Activated B cell treated with CpG ODN at 0.5 μM for 24 hours (primary cell): ENCODE results near the gene TKFC. TPM values are rescaled to one million over a fixed set of nuclear protein-coding genes. Genes with fewer than 3 reads are reported as not detected.

Experiments
- ATAC-seq: fragments of 200-7000 bp; cut with Tn5 transposase; one replicate; pipeline ENCODE4 v1.10.0; 2021; ENCODE audit warnings: low read depth, mild to moderate bottlenecking, moderate library complexity
- CTCF ChIA-PET: fragments of 350-600 bp; sonication (Branson Sonifier 250); formaldehyde crosslinking; loops from one replicate; lab custom pipeline; 2021; ENCODE audit warnings: antibody characterized with exemption; lab: Charles Lee
- POLR2A ChIA-PET: fragments of 350-600 bp; sonication (Branson Sonifier 250); formaldehyde crosslinking; loops from one replicate; lab custom pipeline; 2021; ENCODE audit warnings: antibody characterized with exemption; lab: Charles Lee
- DNase-seq: peaks from one replicate; pipeline ENCODE4 v3.0.0; 2022
- H3K27ac Mint-ChIP-seq: one replicate; pipeline ENCODE4 v1.8.0; 2020; ENCODE audit warnings: mixed read lengths
- H3K27me3 Mint-ChIP-seq: one replicate; pipeline ENCODE4 v1.8.0; 2021; ENCODE audit warnings: mixed read lengths
- H3K36me3 Mint-ChIP-seq: one replicate; pipeline ENCODE4 v1.8.0; 2021; ENCODE audit warnings: low read depth, mixed read lengths
- H3K4me1 Mint-ChIP-seq: one replicate; pipeline ENCODE4 v1.8.0; 2021; ENCODE audit warnings: mixed read lengths
- H3K4me3 Mint-ChIP-seq: one replicate; pipeline ENCODE4 v1.8.0; 2020; ENCODE audit warnings: mild to moderate bottlenecking, mixed read lengths
- H3K9me3 Mint-ChIP-seq: one replicate; pipeline ENCODE4 v1.8.0; 2020; ENCODE audit warnings: mixed read lengths
- intact Hi-C: fragments of 100-400 bp; cut with micrococcal nuclease; formaldehyde crosslinking; loops from one replicate; pipeline ENCODE4 v1.15.1; 2024
- total RNA-seq: library from RNA; stranded (reverse); gene quantifications from 2 replicates; pipeline ENCODE4 v1.2.3, GENCODE V29; 2022
- TF ChIP-seq, protein P1 (sequence below): fragments of 200-600 bp; IDR thresholded peaks from one replicate; pipeline ENCODE4 v1.8.0; 2022; ENCODE audit warnings: antibody characterized with exemption, mild to moderate bottlenecking

The TKFC gene
- total RNA-seq, 1 donor from 2014 or later, result 63.9 TPM

- H3K4me3 Mint-ChIP-seq, result no peak overlapping the region
- no peaks in the 10 kb centered on the region for H3K9me3 Mint-ChIP-seq
- intact Hi-C loops, result no loop called here
- ATAC-seq (no peak), DNase-seq (no peak)
- TF ChIP-seq, protein P1, sequence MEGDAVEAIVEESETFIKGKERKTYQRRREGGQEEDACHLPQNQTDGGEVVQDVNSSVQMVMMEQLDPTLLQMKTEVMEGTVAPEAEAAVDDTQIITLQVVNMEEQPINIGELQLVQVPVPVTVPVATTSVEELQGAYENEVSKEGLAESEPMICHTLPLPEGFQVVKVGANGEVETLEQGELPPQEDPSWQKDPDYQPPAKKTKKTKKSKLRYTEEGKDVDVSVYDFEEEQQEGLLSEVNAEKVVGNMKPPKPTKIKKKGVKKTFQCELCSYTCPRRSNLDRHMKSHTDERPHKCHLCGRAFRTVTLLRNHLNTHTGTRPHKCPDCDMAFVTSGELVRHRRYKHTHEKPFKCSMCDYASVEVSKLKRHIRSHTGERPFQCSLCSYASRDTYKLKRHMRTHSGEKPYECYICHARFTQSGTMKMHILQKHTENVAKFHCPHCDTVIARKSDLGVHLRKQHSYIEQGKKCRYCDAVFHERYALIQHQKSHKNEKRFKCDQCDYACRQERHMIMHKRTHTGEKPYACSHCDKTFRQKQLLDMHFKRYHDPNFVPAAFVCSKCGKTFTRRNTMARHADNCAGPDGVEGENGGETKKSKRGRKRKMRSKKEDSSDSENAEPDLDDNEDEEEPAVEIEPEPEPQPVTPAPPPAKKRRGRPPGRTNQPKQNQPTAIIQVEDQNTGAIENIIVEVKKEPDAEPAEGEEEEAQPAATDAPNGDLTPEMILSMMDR, result no peak
- ChIA-PET POLR2A (interaction anchor here (0.6 to 1.4 kb wide), 3 partner anchors 11 to 14 kb away, joined by 5 to 7 read pairs (median 6); partner anchors contain the start of genes CYB561A3 and TMEM138), CTCF (interaction anchor here (1.8 kb wide), 1 partner anchor 13 kb away, joined by 5 read pairs; no protein-coding TSS in a partner anchor)
- H3K27me3 Mint-ChIP-seq, result no peaks in the 10 kb centered on the region
- peaks cover 57% of the 10 kb centered on the region for H3K36me3 Mint-ChIP-seq
- H3K27ac Mint-ChIP-seq, result no peak overlapping the region
- peaks cover 3% of the 10 kb centered on the region for H3K4me1 Mint-ChIP-seq
Observed at GRCh38 chr11:61372659-61373420, 39.8 kb downstream of the TKFC start.

DNA sequence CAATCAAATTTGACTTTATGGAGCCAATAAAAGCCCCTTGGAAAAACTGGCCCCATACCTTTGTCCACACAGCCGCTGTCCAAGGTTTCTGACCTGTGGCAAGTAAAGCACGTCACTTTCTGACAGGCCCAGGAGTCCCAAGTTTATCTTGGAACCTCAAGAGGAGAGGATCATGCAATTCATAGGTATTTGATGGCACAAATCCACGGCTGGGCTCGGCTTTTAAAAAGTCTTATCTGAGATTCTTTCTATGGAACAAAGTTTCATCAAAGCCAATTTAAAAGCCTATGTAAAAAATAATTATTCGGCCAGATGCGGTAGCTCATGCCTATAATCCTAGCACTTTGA, 42.7 kb downstream of the TKFC start:
- ChIA-PET POLR2A (interaction anchor here (2.3 kb wide), 1 partner anchor 13 kb away, joined by 6 read pairs; the partner anchor contains the start of genes CYB561A3 and TMEM138), CTCF (interaction anchor here (0.6 kb wide), 1 partner anchor 9 kb away, joined by 3 read pairs; no protein-coding TSS in a partner anchor)
- Mint-ChIP-seq H3K27me3 (no peaks in the 10 kb centered on the region), H3K4me1 (no peaks in the 10 kb centered on the region), H3K9me3 (no peaks in the 10 kb centered on the region), H3K4me3 (no peak overlapping the region), H3K36me3 (peaks cover 32% of the 10 kb centered on the region), H3K27ac (no peak overlapping the region)
- ATAC-seq (no peak), DNase-seq (no peak)
- TF ChIP-seq, protein P1, result no peak
- intact Hi-C loops, result no loop called here

GRCh38 chr11:61377461-61378160, 44.6 kb downstream of the TKFC start:
- TF ChIP-seq, protein P1, result no peak
- Mint-ChIP-seq H3K4me3 (no peak overlapping the region), H3K27me3 (no peaks in the 10 kb centered on the region), H3K36me3 (peaks cover 26% of the 10 kb centered on the region), H3K27ac (no peak overlapping the region), H3K9me3 (no peaks in the 10 kb centered on the region), H3K4me1 (no peaks in the 10 kb centered on the region)
- DNase-seq (no peak), ATAC-seq (no peak)
- ChIA-PET CTCF (no interaction called here), POLR2A (no interaction called here)
- intact Hi-C loops, result no loop called here

- ATAC-seq, result no peak
- Mint-ChIP-seq H3K4me3 (no peak overlapping the region), H3K4me1 (no peaks in the 10 kb centered on the region), H3K9me3 (no peaks in the 10 kb centered on the region), H3K36me3 (peaks cover 24% of the 10 kb centered on the region), H3K27ac (no peak overlapping the region), H3K27me3 (no peaks in the 10 kb centered on the region)
- TF ChIP-seq, protein P1, result no peak
- CTCF ChIA-PET, result no interaction called here
- intact Hi-C loops, result no loop called here
- no peak for DNase-seq
- POLR2A ChIA-PET, result no interaction called here
Observed at GRCh38 chr11:61378713-61379313, 45.8 kb downstream of the TKFC start.
